HL-60 (cell line): ENCODE data around the gene NR4A3.
A peak's percentile ranks its signal among the peaks of the same experiment; 100 is the strongest.

Experiments
- CTCF ChIP-seq: IDR thresholded peaks from one replicate; pipeline ENCODE4 v1.5.1; 2011; ENCODE audit warnings: low read length, control low read depth, inconsistent platforms; ENCODE audit not compliant: insufficient read depth
- POLR2AphosphoS5 ChIP-seq: IDR thresholded peaks from 2 replicates; pipeline ENCODE4 v1.6.1; 2012; ENCODE audit warnings: low read depth

GRCh38 chr9:99782962-99783718, 38.5 kb upstream of the NR4A3 start:
- TF ChIP-seq POLR2AphosphoS5 (peak; percentile 94), CTCF (no peak)
